C4-2B (cell line): ENCODE results near the gene CFAP410.

Experiments
- H3K27ac ChIP-seq: fragments of 450-650 bp; 2 replicates; pipeline ENCODE4 v1.5.1; 2017
- CTCF ChIP-seq: fragments of 450-650 bp; conservative IDR thresholded peaks from 2 replicates; pipeline ENCODE4 v1.5.1; 2017; ENCODE audit warnings: mild to moderate bottlenecking
- ZFX ChIP-seq: fragments of 450-650 bp; IDR thresholded peaks from 2 replicates; pipeline ENCODE4 v1.6.1; 2017

CFAP410 gene

GRCh38 chr21:44281801-44282200, 57.4 kb downstream of the CFAP410 start:
- TF ChIP-seq CTCF (no peak), ZFX (no peak)
- H3K27ac ChIP-seq, result no peak overlapping the region

- H3K27ac ChIP-seq, result no peak overlapping the region
- TF ChIP-seq CTCF, result no peak
- TF ChIP-seq ZFX, result no peak
Measured at GRCh38 chr21:44279354-44280260, 59.6 kb downstream of the CFAP410 start.
